Sigmoid colon (tissue), 7 donors: ENCODE data around the gene PLA1A. TPM values are rescaled to one million over a fixed set of nuclear protein-coding genes. Genes with fewer than 3 reads are reported as not detected.

Experiments used
- DNase-seq: peaks from one replicate; pipeline ENCODE4 v3.0.0-alpha.2; 2019
- H3K27ac ChIP-seq, 4 donors: fragments of 200-600 bp; sonication (generic); one replicate each; pipeline ENCODE4 v1.5.1; 2016 to 2019; ENCODE audit warnings: mild to moderate bottlenecking in 1 of 4
- H3K27me3 ChIP-seq, 3 donors: fragments of 200-600 bp; sonication (generic); one replicate each; pipeline ENCODE4 v1.5.1; 2019; ENCODE audit warnings: mild to moderate bottlenecking in 1 of 3
- H3K36me3 ChIP-seq, 4 donors: fragments of 200-600 bp; sonication (generic); one replicate each; pipeline ENCODE4 v1.5.1; 2016 to 2019
- H3K4me1 ChIP-seq, 4 donors: fragments of 200-600 bp; sonication (generic); one replicate each; pipeline ENCODE4 v1.5.1; 2017 to 2019
- H3K4me3 ChIP-seq, 4 donors: fragments of 200-600 bp; sonication (generic); one replicate each; pipeline ENCODE4 v1.5.1; 2017 to 2019; ENCODE audit warnings: mild to moderate bottlenecking in 2 of 4, moderate library complexity in 1 of 4
- H3K9me3 ChIP-seq, 4 donors: fragments of 200-600 bp in 3 of 4; sonication (generic) in 3 of 4; one replicate each; pipeline versions ENCODE4 v1.5.1 to v1.6.1; 2013 to 2019
- CTCF ChIP-seq, 4 experiments: fragments of 450-650 bp in 3 of 4; fragments of 200-600 bp in 1 of 4; IDR thresholded peaks; one replicate each; pipeline ENCODE4 v1.5.1; 2016 to 2019; ENCODE audit warnings: antibody characterized with exemption in 4 of 4, mild to moderate bottlenecking in 3 of 4, moderate library complexity in 2 of 4
- EP300 ChIP-seq, 4 donors: sonication (generic); formaldehyde crosslinking; IDR thresholded peaks; one replicate each; pipeline ENCODE4 v1.6.1; 2017; ENCODE audit warnings: antibody characterized with exemption in 4 of 4
- POLR2A ChIP-seq, 2 donors: fragments of 450-650 bp; IDR thresholded peaks; one replicate each; pipeline ENCODE4 v1.6.1; 2016; ENCODE audit warnings: antibody characterized with exemption in 2 of 2, mild to moderate bottlenecking in 2 of 2, moderate library complexity in 2 of 2
- POLR2AphosphoS5 ChIP-seq, 4 donors: sonication (generic); formaldehyde crosslinking; IDR thresholded peaks; one replicate each; pipeline ENCODE4 v1.6.1; 2017; ENCODE audit warnings: antibody characterized with exemption in 4 of 4
- WGBS, 2 donors: extraction: QIAGEN DNeasy Blood & Tissue Kit; methylation state at CpG; one replicate each; pipeline ENCODE4 v1.1.7; 2013; 5-methylcytosine and 5-hydroxymethylcytosine counted together
- intact Hi-C: fragments of 100-400 bp; cut with DNase I; formaldehyde crosslinking; loops from one replicate; pipeline ENCODE4 v1.15.1; 2023
- polyA plus RNA-seq, 3 donors: library from polyadenylated mRNA; stranded (reverse); fragments of 200-250 nt; gene quantifications; one replicate each; pipeline ENCODE4 v1.2.3, GENCODE V29; 2013
- total RNA-seq, 4 donors: library from RNA; depleted of rRNA; stranded (reverse); fragments of >200 nt; gene quantifications; one replicate each; pipeline ENCODE4 v1.1.0, GENCODE V29; 2016
- donor health status: healthy with polysubstance abuse.
- donor health status: Bipolar disorder and iron deficiency.
- donor health status: healthy.

PLA1A gene
- total and polyA plus RNA-seq, 7 donors: 0.69 to 4.6 (median 2.1) TPM; not detected in 1

GRCh38 chr3:119631516-119631915, 33.8 kb downstream of the PLA1A start:
- peak overlapping the region in 2 of 4 donors; percentile 54 to 68 for H3K27ac ChIP-seq
- WGBS, 2 donors: 60 to 74% methylated on average over 3 of the region's 3 CpGs

GRCh38 chr3:119632216-119632615, 34.5 kb downstream of the PLA1A start:
- WGBS, 2 donors: 83 to 84% methylated on average over 4 of the region's 4 CpGs
- peak overlapping the region in 1 of 4 donors; percentile 54 for H3K27ac ChIP-seq

More at GRCh38 chr3:119631516-119631915, 33.8 kb downstream of the PLA1A start:
- Histone ChIP-seq H3K9me3 (no peaks in the 10 kb centered on the region), H3K4me1 (peaks cover 0 to 31% (median 9%) of the 10 kb centered on the region in 4 donors), H3K36me3 (peaks cover 0 to 3% (median 0%) of the 10 kb centered on the region in 4 donors), H3K4me3 (no peak overlapping the region), H3K27me3 (no peaks in the 10 kb centered on the region)
- TF ChIP-seq EP300 (IDR thresholded peaks at IDR 0.05) (no peak), POLR2A (IDR thresholded peaks at IDR 0.05) (no peak), CTCF (IDR thresholded peaks at IDR 0.05) (no peak), POLR2AphosphoS5 (IDR thresholded peaks at IDR 0.05) (no peak)
- DNase-seq: no peak
- intact Hi-C loops: loop anchor here (5.0 kb wide), 1 partner anchor 54 kb away; the partner anchor contains the start of gene ADPRH

DNA sequence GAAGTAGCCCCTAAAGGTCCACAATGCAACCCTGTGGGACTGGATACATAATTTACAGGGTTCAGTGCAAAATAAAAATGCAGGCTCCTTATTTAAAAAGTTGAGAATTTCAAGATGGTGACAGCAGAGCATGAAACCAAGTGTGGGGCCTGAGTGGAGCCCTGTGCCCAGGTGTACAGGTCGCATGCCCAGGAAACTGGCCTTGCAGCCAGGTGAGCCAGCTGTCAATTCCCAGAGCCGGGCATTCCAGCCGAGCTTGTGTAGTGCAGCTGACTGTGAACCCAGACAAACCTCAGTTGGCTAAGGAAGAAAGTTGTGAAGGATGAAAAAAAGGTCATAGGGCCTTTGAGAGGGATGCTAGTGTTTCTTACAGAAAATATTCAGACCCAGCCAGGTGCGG, 35.1 kb downstream of the PLA1A start:
- H3K27ac ChIP-seq: no peak overlapping the region
- DNase-seq: no peak
- 82 to 90% methylated on average over 4 of the region's 4 CpGs for WGBS, 2 donors
- peaks cover 0 to 41% (median 19%) of the 10 kb centered on the region in 4 donors for H3K4me1 ChIP-seq
- H3K4me3 ChIP-seq: no peak overlapping the region
- intact Hi-C loops: loop anchor here (5.0 kb wide), 1 partner anchor 56 kb away; the partner anchor contains the start of gene ADPRH
- no peaks in the 10 kb centered on the region for H3K27me3 ChIP-seq
- H3K36me3 ChIP-seq: peaks cover 0 to 4% (median 2%) of the 10 kb centered on the region in 4 donors
- TF ChIP-seq CTCF (IDR thresholded peaks at IDR 0.05): no peak
- TF ChIP-seq EP300 (IDR thresholded peaks at IDR 0.05): no peak
- TF ChIP-seq POLR2AphosphoS5 (IDR thresholded peaks at IDR 0.05): no peak
- no peak for TF ChIP-seq POLR2A (IDR thresholded peaks at IDR 0.05)
- no peaks in the 10 kb centered on the region for H3K9me3 ChIP-seq

More at GRCh38 chr3:119632216-119632615, 34.5 kb downstream of the PLA1A start:
- Histone ChIP-seq H3K27me3 (no peaks in the 10 kb centered on the region), H3K4me3 (no peak overlapping the region), H3K9me3 (no peaks in the 10 kb centered on the region), H3K4me1 (peaks cover 0 to 36% (median 12%) of the 10 kb centered on the region in 4 donors), H3K36me3 (peaks cover 0 to 3% (median under 1%) of the 10 kb centered on the region in 4 donors)
- intact Hi-C loops: loop anchor here (5.0 kb wide), 1 partner anchor 55 kb away; the partner anchor contains the start of gene ADPRH
- DNase-seq: no peak
- no peak for TF ChIP-seq POLR2A (IDR thresholded peaks at IDR 0.05)
- TF ChIP-seq CTCF (IDR thresholded peaks at IDR 0.05): no peak
- no peak for TF ChIP-seq EP300 (IDR thresholded peaks at IDR 0.05)
- TF ChIP-seq POLR2AphosphoS5 (IDR thresholded peaks at IDR 0.05): no peak

DNA sequence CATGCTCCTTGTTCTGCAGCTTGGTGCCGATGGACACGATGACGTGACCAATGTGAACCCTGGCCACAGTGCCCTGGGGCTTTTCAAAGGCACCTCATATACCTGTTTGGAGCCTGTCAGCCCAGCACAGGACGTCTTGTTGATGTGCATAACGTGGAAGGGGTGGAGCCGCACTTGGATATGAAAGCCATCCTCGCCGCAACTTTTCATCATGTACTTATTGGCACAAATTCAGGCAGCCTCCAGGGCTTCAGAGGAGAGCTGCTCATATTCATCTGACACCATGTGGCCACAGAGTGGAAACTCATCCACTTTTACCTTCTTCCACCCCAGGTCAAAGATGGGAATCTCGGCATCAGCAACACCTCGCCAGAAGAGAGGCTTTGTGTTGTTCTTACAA, 38.0 kb downstream of the PLA1A start:
- DNase-seq: no peak
- Histone ChIP-seq H3K27ac (peak overlapping the region in 2 of 4 donors; percentile 4 to 77), H3K36me3 (peaks cover 0 to 23% (median 6%) of the 10 kb centered on the region in 4 donors), H3K4me1 (peaks cover 0 to 48% (median 25%) of the 10 kb centered on the region in 4 donors), H3K4me3 (no peak overlapping the region), H3K9me3 (no peaks in the 10 kb centered on the region), H3K27me3 (no peaks in the 10 kb centered on the region)
- intact Hi-C loops: loop anchor here (5.0 kb wide), 1 partner anchor 42 kb away; the partner anchor contains the start of gene COX17
- TF ChIP-seq POLR2AphosphoS5 (IDR thresholded peaks at IDR 0.05) (peak in 1 of 4 donors; percentile 4), POLR2A (IDR thresholded peaks at IDR 0.05) (no peak)
- WGBS, 2 donors: 90 to 94% methylated on average over 10 of the region's 10 CpGs

GRCh38 chr3:119636249-119636648, 38.6 kb downstream of the PLA1A start:
- peaks cover 0 to 26% (median 8%) of the 10 kb centered on the region in 4 donors for H3K36me3 ChIP-seq
- H3K4me1 ChIP-seq: peaks cover 0 to 45% (median 24%) of the 10 kb centered on the region in 4 donors
- intact Hi-C loops: loop anchor here (5.0 kb wide), 1 partner anchor 41 kb away; the partner anchor contains the start of gene COX17
- peak overlapping the region in 3 of 4 donors; percentile 73 to 77 (median 74) for H3K27ac ChIP-seq
- WGBS, 2 donors: 56 to 60% methylated on average over 1 of the region's 1 CpG
- H3K9me3 ChIP-seq: no peaks in the 10 kb centered on the region
- no peak for DNase-seq
- no peaks in the 10 kb centered on the region for H3K27me3 ChIP-seq
- H3K4me3 ChIP-seq: no peak overlapping the region
- TF ChIP-seq POLR2AphosphoS5 (IDR thresholded peaks at IDR 0.05) (peak in 1 of 4 donors; percentile 0), CTCF (IDR thresholded peaks at IDR 0.05) (no peak), EP300 (IDR thresholded peaks at IDR 0.05) (no peak)
